GM18861 (cell line): ENCODE data around the gene DHX35.

Source experiments
- ATAC-seq: cut with Tn5 transposase; IDR thresholded peaks from one replicate; pipeline ENCODE4 v1.9.1; 2021; ENCODE audit not compliant: unreplicated experiment

Gene DHX35

GRCh38 chr20:39052676-39053075 is 90.5 kb downstream of the DHX35 start:
- no peak for ATAC-seq

GRCh38 chr20:39057143-39057542 is 95.0 kb downstream of the DHX35 start:
- no peak for ATAC-seq

- no peak for ATAC-seq
Measured at GRCh38 chr20:39057911-39058310, 95.8 kb downstream of the DHX35 start.

GRCh38 chr20:39059036-39059435 is 96.9 kb downstream of the DHX35 start:
- no peak for ATAC-seq

GRCh38 chr20:39066471-39067242 is 104.5 kb downstream of the DHX35 start:
- ATAC-seq, result no peak

- no peak for ATAC-seq
Measured at GRCh38 chr20:39067526-39068216, 105.5 kb downstream of the DHX35 start.

GRCh38 chr20:39069976-39070375 is 107.8 kb downstream of the DHX35 start:
- ATAC-seq, result no peak

GRCh38 chr20:39070484-39071231 is 108.5 kb downstream of the DHX35 start:
- no peak for ATAC-seq

- no peak for ATAC-seq
Measured at GRCh38 chr20:39072132-39072531, 110.0 kb downstream of the DHX35 start.

GRCh38 chr20:39072653-39073052 is 110.5 kb downstream of the DHX35 start:
- ATAC-seq, result no peak

GRCh38 chr20:39075731-39076130 is 113.6 kb downstream of the DHX35 start:
- no peak for ATAC-seq

- ATAC-seq, result no peak
Measured at GRCh38 chr20:39076958-39077357, 114.8 kb downstream of the DHX35 start.

GRCh38 chr20:39080326-39080725 is 118.2 kb downstream of the DHX35 start:
- ATAC-seq, result no peak

- ATAC-seq, result no peak
Measured at GRCh38 chr20:39081255-39081654, 119.1 kb downstream of the DHX35 start.

GRCh38 chr20:39082622-39083398 is 120.7 kb downstream of the DHX35 start:
- no peak for ATAC-seq

- ATAC-seq, result no peak
Measured at GRCh38 chr20:39083761-39084160, 121.6 kb downstream of the DHX35 start.

GRCh38 chr20:39089029-39089428 is 126.9 kb downstream of the DHX35 start:
- ATAC-seq, result no peak
